ENCODE measurements around the gene LRCH4.

The LRCH4 gene

DNA sequence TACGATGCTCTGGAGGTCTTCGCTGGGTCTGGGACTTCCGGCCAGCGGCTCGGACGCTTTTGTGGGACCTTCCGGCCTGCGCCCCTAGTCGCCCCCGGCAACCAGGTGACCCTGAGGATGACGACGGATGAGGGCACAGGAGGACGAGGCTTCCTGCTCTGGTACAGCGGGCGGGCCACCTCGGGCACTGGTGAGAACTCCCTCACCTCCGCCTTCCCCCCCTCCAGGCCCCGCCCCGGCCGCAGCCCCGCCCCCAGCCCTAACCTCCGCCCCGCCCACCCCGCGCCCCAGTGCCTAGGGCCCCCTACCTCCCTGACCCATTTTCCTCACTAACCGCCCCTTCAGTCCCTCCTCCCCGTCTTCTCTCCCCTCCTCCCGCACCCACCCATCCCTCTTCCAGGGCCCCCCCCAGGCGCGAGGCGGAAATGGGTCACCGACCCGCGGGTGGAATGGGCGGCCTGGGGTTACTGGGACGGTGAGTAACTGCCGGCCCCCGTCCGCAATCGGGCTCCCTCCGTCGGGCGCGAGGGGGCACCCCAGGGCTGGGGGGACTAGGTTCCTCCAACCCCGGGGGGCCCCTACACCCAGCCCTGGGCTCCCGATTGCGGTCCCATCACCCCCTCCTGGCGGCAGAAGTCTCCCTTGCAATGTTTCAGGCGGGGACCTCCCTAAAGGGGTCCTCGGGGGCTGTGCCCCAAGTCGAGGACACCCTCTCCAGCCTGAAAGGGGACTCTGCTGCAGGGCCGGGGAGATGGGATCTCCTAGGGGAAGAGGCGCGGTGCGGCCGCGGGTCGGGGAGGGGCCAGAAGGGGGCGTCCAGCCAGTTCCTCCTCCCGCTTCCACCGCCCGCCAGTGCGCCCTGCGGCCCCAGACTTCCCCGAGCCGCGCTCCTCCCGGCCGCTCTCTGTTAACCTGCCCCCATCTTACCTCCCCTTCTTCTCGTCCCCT, 18.4 kb upstream of the LRCH4 start:
- TF ChIP-seq ZFX (IDR thresholded peaks at IDR 0.05; ENCODE audit: borderline replicate concordance) = no peak
- TF ChIP-seq, protein P1, sequence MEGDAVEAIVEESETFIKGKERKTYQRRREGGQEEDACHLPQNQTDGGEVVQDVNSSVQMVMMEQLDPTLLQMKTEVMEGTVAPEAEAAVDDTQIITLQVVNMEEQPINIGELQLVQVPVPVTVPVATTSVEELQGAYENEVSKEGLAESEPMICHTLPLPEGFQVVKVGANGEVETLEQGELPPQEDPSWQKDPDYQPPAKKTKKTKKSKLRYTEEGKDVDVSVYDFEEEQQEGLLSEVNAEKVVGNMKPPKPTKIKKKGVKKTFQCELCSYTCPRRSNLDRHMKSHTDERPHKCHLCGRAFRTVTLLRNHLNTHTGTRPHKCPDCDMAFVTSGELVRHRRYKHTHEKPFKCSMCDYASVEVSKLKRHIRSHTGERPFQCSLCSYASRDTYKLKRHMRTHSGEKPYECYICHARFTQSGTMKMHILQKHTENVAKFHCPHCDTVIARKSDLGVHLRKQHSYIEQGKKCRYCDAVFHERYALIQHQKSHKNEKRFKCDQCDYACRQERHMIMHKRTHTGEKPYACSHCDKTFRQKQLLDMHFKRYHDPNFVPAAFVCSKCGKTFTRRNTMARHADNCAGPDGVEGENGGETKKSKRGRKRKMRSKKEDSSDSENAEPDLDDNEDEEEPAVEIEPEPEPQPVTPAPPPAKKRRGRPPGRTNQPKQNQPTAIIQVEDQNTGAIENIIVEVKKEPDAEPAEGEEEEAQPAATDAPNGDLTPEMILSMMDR (IDR thresholded peaks at IDR 0.05) = peak; percentile 64

DNA sequence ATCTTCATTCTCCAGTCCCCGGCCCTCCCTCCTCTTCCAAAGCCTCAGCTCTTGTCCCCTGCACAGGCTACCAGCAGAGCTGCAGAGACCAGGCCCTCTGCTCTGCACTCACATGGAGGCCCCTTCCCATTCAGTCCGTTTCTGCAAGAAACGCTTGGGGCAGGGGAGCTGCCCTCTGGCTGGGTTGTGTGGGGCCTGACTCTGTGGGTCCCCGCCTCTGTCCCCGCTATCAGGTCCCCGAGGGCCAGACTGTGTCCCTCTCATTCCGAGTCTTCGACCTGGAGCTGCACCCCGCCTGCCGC, 17.7 kb upstream of the LRCH4 start:
- TF ChIP-seq, protein P1 (IDR thresholded peaks at IDR 0.05) = no peak
- H3K27ac ChIP-seq = peak overlapping the region; percentile 33; the same call in 1 of the 2 replicates

More for the DNA sequence above, 18.4 kb upstream of the LRCH4 start:
- peak overlapping the region; percentile 33 for H3K27ac ChIP-seq

DNA sequence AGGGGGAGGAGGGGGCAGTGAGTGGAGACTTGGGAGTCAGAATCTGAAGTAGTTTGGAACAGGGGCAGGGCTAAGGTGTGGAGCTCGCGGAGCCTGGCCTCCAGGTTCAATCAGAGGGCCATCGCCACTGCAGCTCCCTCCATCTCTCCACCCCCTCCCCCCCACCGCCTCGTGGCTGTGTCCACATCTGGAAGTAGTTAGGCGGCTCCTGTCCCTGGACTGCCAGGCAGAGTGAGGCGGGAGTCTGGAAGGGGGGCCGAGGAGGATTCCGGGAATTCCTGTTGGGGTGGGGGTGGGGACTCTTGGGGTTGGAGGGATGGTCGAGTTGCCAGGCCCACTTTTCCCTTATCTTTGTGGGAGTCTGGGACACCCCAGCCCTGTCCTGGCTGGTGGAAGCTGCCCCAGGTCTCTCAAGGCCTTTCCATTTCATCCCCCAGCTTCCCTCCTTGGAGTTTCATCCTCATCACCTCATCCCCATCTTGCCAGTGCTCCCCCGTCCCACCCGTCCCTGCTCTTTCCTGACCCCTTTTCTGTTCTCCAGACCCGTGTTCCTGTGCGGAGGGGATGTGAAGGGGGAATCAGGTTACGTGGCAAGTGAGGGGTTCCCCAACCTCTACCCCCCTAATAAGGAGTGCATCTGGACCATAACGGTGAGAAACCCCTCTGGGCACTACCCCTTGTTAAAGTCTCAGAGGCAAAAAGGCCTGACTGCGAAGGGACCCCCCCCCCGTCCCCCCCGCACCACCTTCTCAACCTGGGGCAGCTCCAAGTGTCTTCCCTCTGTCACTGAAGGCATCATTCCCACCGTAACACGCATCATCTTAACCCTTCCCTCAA, 17.2 kb upstream of the LRCH4 start:
- H3K27ac ChIP-seq = peak overlapping the region; percentile 33; the same call in 1 of the 2 replicates
- no peak for TF ChIP-seq ZFX (IDR thresholded peaks at IDR 0.05; ENCODE audit: borderline replicate concordance)
- TF ChIP-seq, protein P1 (IDR thresholded peaks at IDR 0.05) = no peak

DNA sequence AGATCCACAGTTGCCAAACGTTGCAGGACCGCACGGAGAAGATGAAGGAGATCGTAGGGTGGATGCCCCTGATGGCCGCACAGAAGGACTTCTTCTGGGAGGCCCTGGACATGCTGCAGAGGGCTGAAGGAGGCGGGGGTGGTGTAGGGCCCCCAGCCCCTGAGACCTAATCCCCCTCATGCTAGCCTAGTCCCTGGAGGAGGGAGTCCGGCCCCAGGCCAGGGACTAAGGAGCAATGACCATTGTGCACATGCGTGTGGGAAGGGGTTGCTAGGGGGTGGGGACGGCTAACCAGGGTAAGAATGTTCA, 14.8 kb upstream of the LRCH4 start:
- no peak overlapping the region for H3K27ac ChIP-seq
- no peak for TF ChIP-seq ZFX (IDR thresholded peaks at IDR 0.05; ENCODE audit: borderline replicate concordance)
- TF ChIP-seq, protein P1 (IDR thresholded peaks at IDR 0.05) = peak; percentile 19

DNA sequence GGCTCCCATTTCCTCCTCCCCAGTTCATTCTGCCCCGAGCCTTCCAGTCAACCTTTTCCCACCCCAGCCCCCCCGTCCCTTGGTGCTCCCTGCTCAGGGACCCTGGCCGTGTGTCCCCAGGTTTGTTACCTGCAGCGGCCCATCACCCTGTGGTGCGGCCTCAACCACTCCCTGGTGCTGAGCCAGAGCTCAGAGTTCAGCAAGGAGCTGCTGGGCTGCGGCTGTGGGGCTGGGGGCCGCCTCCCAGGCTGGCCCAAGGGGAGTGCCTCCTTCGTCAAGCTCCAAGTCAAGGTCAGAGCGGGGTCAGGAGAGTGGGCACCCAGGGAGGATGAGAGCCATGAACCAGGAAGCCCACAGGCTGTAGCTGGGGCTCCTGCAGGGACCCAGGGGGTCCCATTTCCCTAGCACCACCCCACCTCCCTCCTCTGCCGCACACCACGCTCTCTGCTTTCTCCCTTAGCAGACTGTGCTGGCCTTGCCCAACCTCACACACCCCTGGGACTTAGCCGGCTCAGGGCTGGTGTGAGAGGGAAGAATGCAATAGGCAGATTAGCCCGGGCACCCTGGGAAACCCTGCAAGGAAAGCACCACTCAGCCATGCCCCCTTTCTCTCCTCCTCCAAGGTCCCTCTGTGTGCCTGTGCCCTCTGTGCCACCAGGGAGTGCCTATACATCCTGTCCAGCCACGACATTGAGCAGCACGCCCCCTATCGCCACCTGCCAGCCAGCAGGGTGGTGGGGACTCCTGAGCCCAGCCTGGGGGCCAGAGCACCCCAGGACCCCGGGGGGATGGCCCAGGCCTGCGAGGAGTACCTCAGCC, 14.2 kb upstream of the LRCH4 start:
- H3K27ac ChIP-seq = no peak overlapping the region
- no peak for TF ChIP-seq ZFX (IDR thresholded peaks at IDR 0.05; ENCODE audit: borderline replicate concordance)
- TF ChIP-seq, protein P1 (IDR thresholded peaks at IDR 0.05) = peak; percentile 44

DNA sequence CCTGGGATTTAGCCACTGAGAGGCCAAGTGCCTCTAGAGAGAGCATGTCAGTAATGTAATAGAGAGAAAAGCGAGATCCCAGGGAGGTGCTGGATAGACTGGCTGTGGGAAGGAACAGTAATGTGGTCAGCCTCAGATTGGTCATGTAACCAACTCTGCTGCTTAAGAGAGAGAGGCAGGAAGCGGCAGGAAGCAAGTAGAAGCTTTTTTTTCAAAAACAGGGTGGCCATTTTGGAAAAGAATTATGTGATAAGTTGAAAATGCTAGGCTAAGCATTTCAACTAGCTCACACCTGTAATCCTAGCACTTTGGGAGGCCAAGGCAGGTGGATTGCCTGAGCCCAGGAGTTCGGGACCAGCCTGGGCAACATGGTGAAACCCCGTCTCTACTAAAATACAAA, 12.5 kb upstream of the LRCH4 start:
- TF ChIP-seq, protein P1 (IDR thresholded peaks at IDR 0.05) = no peak
- TF ChIP-seq ZFX (IDR thresholded peaks at IDR 0.05; ENCODE audit: borderline replicate concordance) = no peak

More for the DNA sequence above, 12.5 kb upstream of the LRCH4 start:
- H3K27ac ChIP-seq = no peak overlapping the region
